H9 (cell line): ENCODE measurements around the gene MAST1. TPM values are rescaled to one million over a fixed set of nuclear protein-coding genes. Genes with fewer than 3 reads are reported as not detected.

Source experiments
- DNase-seq: peaks from one replicate; pipeline ENCODE4 v3.0.0-alpha.2; 2017
- H2AFZ ChIP-seq: one replicate; pipeline ENCODE4 v1.6.1; 2013; ENCODE audit warnings: mild to moderate bottlenecking, low read length, control low read depth, moderate library complexity
- H2AK5ac ChIP-seq: 2 replicates; pipeline ENCODE4 v1.6.1; 2013; ENCODE audit warnings: low read length, control low read depth, mixed read lengths; ENCODE audit not compliant: insufficient read length
- H2BK120ac ChIP-seq: one replicate; pipeline ENCODE4 v1.6.1; 2013; ENCODE audit warnings: low read depth, mild to moderate bottlenecking, low read length, control low read depth, inconsistent platforms; ENCODE audit not compliant: poor library complexity, severe bottlenecking
- H2BK12ac ChIP-seq: 2 replicates; pipeline ENCODE4 v1.6.1; 2013; ENCODE audit warnings: low read length, control low read depth, mixed read lengths, low read depth; ENCODE audit not compliant: insufficient read length
- H2BK15ac ChIP-seq: 2 replicates; pipeline ENCODE4 v1.6.1; 2013; ENCODE audit warnings: low read depth, low read length, control low read depth
- H2BK20ac ChIP-seq: one replicate; pipeline ENCODE4 v1.6.1; 2013; ENCODE audit warnings: low read depth, mild to moderate bottlenecking, low read length, control low read depth, inconsistent platforms; ENCODE audit not compliant: poor library complexity, severe bottlenecking
- H2BK5ac ChIP-seq: 2 replicates; pipeline ENCODE4 v1.6.1; 2013; ENCODE audit warnings: low read length, control low read depth, mixed read lengths; ENCODE audit not compliant: insufficient read length
- H3K14ac ChIP-seq: 2 replicates; pipeline ENCODE4 v1.6.1; 2013; ENCODE audit warnings: low read length, control low read depth; ENCODE audit not compliant: insufficient read depth
- H3K18ac ChIP-seq: 2 replicates; pipeline ENCODE4 v1.6.1; 2013; ENCODE audit warnings: low read depth, mild to moderate bottlenecking, mixed read lengths, low read length, control low read depth; ENCODE audit not compliant: insufficient read length
- H3K23ac ChIP-seq: 2 replicates; pipeline ENCODE4 v1.6.1; 2013; ENCODE audit warnings: low read length, control low read depth, mixed read lengths, low read depth; ENCODE audit not compliant: insufficient read length
- H3K23me2 ChIP-seq: 2 replicates; pipeline ENCODE4 v1.6.1; 2013; ENCODE audit warnings: low read depth, mild to moderate bottlenecking, mixed read lengths, low read length, control low read depth; ENCODE audit not compliant: insufficient read length, poor library complexity, severe bottlenecking
- H3K27ac ChIP-seq: 2 replicates; pipeline ENCODE4 v1.5.1; 2013; ENCODE audit warnings: low read length, control low read depth, mixed read lengths, low read depth; ENCODE audit not compliant: insufficient read length
- H3K27me3 ChIP-seq: 2 replicates; pipeline ENCODE4 v1.6.1; 2013; ENCODE audit warnings: low read length, control low read depth, inconsistent platforms; ENCODE audit not compliant: insufficient read depth
- H3K4ac ChIP-seq: 2 replicates; pipeline ENCODE4 v1.6.1; 2013; ENCODE audit warnings: low read depth, mild to moderate bottlenecking, control low read depth, inconsistent platforms, low read length, moderate library complexity
- H3K4me1 ChIP-seq: 2 replicates; pipeline ENCODE4 v1.6.1; 2013; ENCODE audit warnings: low read length, control low read depth, inconsistent platforms; ENCODE audit not compliant: insufficient read depth
- H3K4me2 ChIP-seq: 2 replicates; pipeline ENCODE4 v1.6.1; 2013; ENCODE audit warnings: low read length, control low read depth, mixed read lengths; ENCODE audit not compliant: insufficient read length, insufficient read depth
- H3K56ac ChIP-seq: 2 replicates; pipeline ENCODE4 v1.6.1; 2013; ENCODE audit warnings: low read depth, mild to moderate bottlenecking, mixed read lengths, low read length, control low read depth; ENCODE audit not compliant: insufficient read length
- H3K79me1 ChIP-seq: 2 replicates; pipeline ENCODE4 v1.6.1; 2013; ENCODE audit warnings: low read depth, mild to moderate bottlenecking, moderate library complexity, low read length, control low read depth, inconsistent platforms; ENCODE audit not compliant: insufficient read depth, poor library complexity, severe bottlenecking
- H3K79me2 ChIP-seq: 2 replicates; pipeline ENCODE4 v1.6.1; 2013; ENCODE audit warnings: low read length, control low read depth, inconsistent platforms; ENCODE audit not compliant: insufficient read depth
- H3K9ac ChIP-seq: 2 replicates; pipeline ENCODE4 v1.6.1; 2013; ENCODE audit warnings: low read length, control low read depth, mixed read lengths; ENCODE audit not compliant: insufficient read length; ENCODE audit errors: extremely low read depth
- H3K9me3 ChIP-seq: one replicate; pipeline ENCODE4 v1.6.1; 2013; ENCODE audit warnings: low read depth, low read length, inconsistent platforms; ENCODE audit not compliant: control insufficient read depth
- H3T11ph ChIP-seq: one replicate; pipeline ENCODE4 v1.6.1; 2013; ENCODE audit warnings: mild to moderate bottlenecking, low read length, control low read depth, inconsistent platforms
- H4K20me1 ChIP-seq: one replicate; pipeline ENCODE4 v1.6.1; 2013; ENCODE audit not compliant: control insufficient read depth, insufficient read length, insufficient read depth
- H4K5ac ChIP-seq: 2 replicates; pipeline ENCODE4 v1.6.1; 2013; ENCODE audit warnings: low read depth, mild to moderate bottlenecking, mixed read lengths, low read length, control low read depth; ENCODE audit not compliant: insufficient read length
- H4K8ac ChIP-seq: replicated peaks from 2 replicates; pipeline ENCODE4 v1.6.1; 2013; ENCODE audit warnings: low read length, control low read depth, mixed read lengths, low read depth; ENCODE audit not compliant: insufficient read length
- H4K91ac ChIP-seq: 2 replicates; pipeline ENCODE4 v1.6.1; 2013; ENCODE audit warnings: low read depth, mild to moderate bottlenecking, moderate library complexity, mixed read lengths, low read length, control low read depth; ENCODE audit not compliant: insufficient read length
- H3K27ac Mint-ChIP-seq, 3 experiments: 2 replicates in 2 of 3; 3 replicates in 1 of 3; pipeline ENCODE4 v1.8.0; 2020 to 2021; ENCODE audit warnings: mixed read lengths in 3 of 3, mild to moderate bottlenecking in 1 of 3, moderate library complexity in 1 of 3
- H3K27me3 Mint-ChIP-seq: 2 replicates; pipeline ENCODE4 v1.8.0; 2021; ENCODE audit warnings: low read depth, mild to moderate bottlenecking, moderate library complexity, mixed read lengths
- H3K36me3 Mint-ChIP-seq, 3 experiments: 2 replicates in 2 of 3; 3 replicates in 1 of 3; pipeline ENCODE4 v1.8.0; 2020 to 2021; ENCODE audit warnings: low read depth in 3 of 3, mixed read lengths in 3 of 3; ENCODE audit not compliant: insufficient read depth in 1 of 3
- H3K4me1 Mint-ChIP-seq, 2 experiments: 2 replicates each; pipeline ENCODE4 v1.8.0; 2020; ENCODE audit warnings: mixed read lengths in 2 of 2
- H3K4me3 Mint-ChIP-seq, 2 experiments: 2 replicates in 1 of 2; 3 replicates in 1 of 2; pipeline ENCODE4 v1.8.0; 2020 to 2021; ENCODE audit warnings: mild to moderate bottlenecking in 2 of 2, mixed read lengths in 2 of 2, moderate library complexity in 1 of 2
- H3K9me3 Mint-ChIP-seq, 2 experiments: 2 replicates in 1 of 2; 3 replicates in 1 of 2; pipeline ENCODE4 v1.8.0; 2020; ENCODE audit warnings: mild to moderate bottlenecking in 2 of 2, mixed read lengths in 2 of 2, moderate library complexity in 1 of 2
- WGBS: extraction: QIAGEN DNeasy Blood & Tissue Kit; methylation state at CpG from one replicate; pipeline ENCODE4 v1.1.7; 2013; ENCODE audit warnings: missing lambda C conversion rate, low lambda C conversion rate, mixed read lengths; ENCODE audit not compliant: insufficient read length; ENCODE audit errors: extremely low coverage; 5-methylcytosine and 5-hydroxymethylcytosine counted together
- total RNA-seq: library from RNA; stranded (reverse); gene quantifications from 2 replicates; pipeline ENCODE4 v1.2.1, GENCODE V29; 2021
- TF ChIP-seq, protein P1 (sequence below): fragments of 200-600 bp; sonication (generic); conservative IDR thresholded peaks from 3 replicates; pipeline ENCODE4 v1.8.0; 2021; ENCODE audit warnings: antibody characterized with exemption, mild to moderate bottlenecking

Gene MAST1
- total RNA-seq, 1 experiment from 2014 or later: 15.1 TPM

- Histone ChIP-seq H3K79me2 (no peaks in the 10 kb centered on the region), H3K79me1 (no peaks in the 10 kb centered on the region), H2BK20ac (no peak overlapping the region), H3K4me1 (no peaks in the 10 kb centered on the region), H4K5ac (no peak overlapping the region), H2BK12ac (no peak overlapping the region), H4K8ac (no peak overlapping the region), H3K23me2 (peaks cover 6% of the 10 kb centered on the region), H3K4me2 (no peak overlapping the region), H2BK15ac (no peak overlapping the region), H3K27ac (no peak overlapping the region), H3K56ac (no peak overlapping the region), H2BK120ac (no peak overlapping the region), H2AK5ac (no peak overlapping the region), H3K23ac (no peak overlapping the region), H3T11ph (no peak overlapping the region), H3K9me3 (no peaks in the 10 kb centered on the region), H3K9ac (no peak overlapping the region), H2BK5ac (no peak overlapping the region), H3K27me3 (no peaks in the 10 kb centered on the region), H4K20me1 (no peaks in the 10 kb centered on the region), H3K18ac (no peak overlapping the region), H3K4ac (no peak overlapping the region), H4K91ac (no peak overlapping the region), H3K14ac (no peak overlapping the region), H2AFZ (no peak overlapping the region)
- H3K4me1 Mint-ChIP-seq: peaks cover 9 to 12% of the 10 kb centered on the region in 2 experiments
- WGBS: no CpG with 5 or more reads among the region's 2 CpGs
- peaks cover 0 to 4% (median 0%) of the 10 kb centered on the region in 3 experiments; a peak in 3 of 7 replicates for H3K36me3 Mint-ChIP-seq
- TF ChIP-seq, protein P1, sequence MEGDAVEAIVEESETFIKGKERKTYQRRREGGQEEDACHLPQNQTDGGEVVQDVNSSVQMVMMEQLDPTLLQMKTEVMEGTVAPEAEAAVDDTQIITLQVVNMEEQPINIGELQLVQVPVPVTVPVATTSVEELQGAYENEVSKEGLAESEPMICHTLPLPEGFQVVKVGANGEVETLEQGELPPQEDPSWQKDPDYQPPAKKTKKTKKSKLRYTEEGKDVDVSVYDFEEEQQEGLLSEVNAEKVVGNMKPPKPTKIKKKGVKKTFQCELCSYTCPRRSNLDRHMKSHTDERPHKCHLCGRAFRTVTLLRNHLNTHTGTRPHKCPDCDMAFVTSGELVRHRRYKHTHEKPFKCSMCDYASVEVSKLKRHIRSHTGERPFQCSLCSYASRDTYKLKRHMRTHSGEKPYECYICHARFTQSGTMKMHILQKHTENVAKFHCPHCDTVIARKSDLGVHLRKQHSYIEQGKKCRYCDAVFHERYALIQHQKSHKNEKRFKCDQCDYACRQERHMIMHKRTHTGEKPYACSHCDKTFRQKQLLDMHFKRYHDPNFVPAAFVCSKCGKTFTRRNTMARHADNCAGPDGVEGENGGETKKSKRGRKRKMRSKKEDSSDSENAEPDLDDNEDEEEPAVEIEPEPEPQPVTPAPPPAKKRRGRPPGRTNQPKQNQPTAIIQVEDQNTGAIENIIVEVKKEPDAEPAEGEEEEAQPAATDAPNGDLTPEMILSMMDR: no peak
- no peak overlapping the region for H3K27ac Mint-ChIP-seq
- no peaks in the 10 kb centered on the region for H3K9me3 Mint-ChIP-seq
- H3K4me3 Mint-ChIP-seq: no peak overlapping the region
- H3K27me3 Mint-ChIP-seq: peaks cover 3% of the 10 kb centered on the region
- no peak for DNase-seq
These were observed 16.6 kb upstream of the MAST1 start for GRCh38 chr19:12821761-12822160.
